Keratinocyte (primary cell): ENCODE measurements around the gene RFTN1. TPM values are rescaled to one million over a fixed set of nuclear protein-coding genes. Genes with fewer than 3 reads are reported as not detected.

ENCODE experiments used
- DNase-seq: peaks from one replicate; pipeline ENCODE4 v3.0.0-alpha.2; 2011; ENCODE audit warnings: low read depth, missing footprints, low spot score
- FAIRE-seq: peaks from 2 replicates; lab custom pipeline; 2011; peaks lifted over from hg19 to GRCh38; lab: Jason Lieb, UNC
- H2AFZ ChIP-seq: 2 replicates; pipeline ENCODE4 v1.6.0; 2012; ENCODE audit warnings: low read length, control low read depth, inconsistent platforms; ENCODE audit not compliant: control insufficient read depth
- H3K27ac ChIP-seq: 2 replicates; pipeline ENCODE4 v1.5.1; 2011; ENCODE audit warnings: low read length; ENCODE audit not compliant: control insufficient read depth, insufficient read depth
- H3K27me3 ChIP-seq: 3 replicates; pipeline ENCODE4 v1.6.0; 2011; ENCODE audit warnings: low read length; ENCODE audit not compliant: control insufficient read depth, insufficient read depth; ENCODE audit errors: extremely low read depth
- H3K36me3 ChIP-seq, 2 experiments: 2 replicates in 1 of 2; 3 replicates in 1 of 2; pipeline ENCODE4 v1.5.1; 2011; ENCODE audit warnings: low read length in 2 of 2, mild to moderate bottlenecking in 1 of 2; ENCODE audit not compliant: control insufficient read depth in 2 of 2, insufficient read depth in 2 of 2; ENCODE audit errors: extremely low read depth in 1 of 2
- H3K4me1 ChIP-seq: 3 replicates; pipeline ENCODE4 v1.5.1; 2011; ENCODE audit warnings: low read length; ENCODE audit not compliant: control insufficient read depth, insufficient read depth; ENCODE audit errors: extremely low read depth
- H3K4me2 ChIP-seq: 3 replicates; pipeline ENCODE4 v1.6.0; 2011; ENCODE audit warnings: low read depth, low read length; ENCODE audit not compliant: control insufficient read depth, insufficient read depth; ENCODE audit errors: extremely low read depth
- H3K4me3 ChIP-seq, 3 experiments: fragments of 200-600 bp in 1 of 3; sonication (generic) in 1 of 3; 2 replicates in 2 of 3; 3 replicates in 1 of 3; pipeline ENCODE4 v1.5.1; 2011 to 2016; ENCODE audit warnings: low read length in 3 of 3, mild to moderate bottlenecking in 3 of 3, control low read depth in 2 of 3, inconsistent platforms in 1 of 3, low read depth in 1 of 3, mixed read lengths in 1 of 3, mixed run types in 1 of 3, moderate library complexity in 1 of 3; ENCODE audit not compliant: control insufficient read depth in 2 of 3, insufficient read depth in 2 of 3; ENCODE audit errors: extremely low read depth in 1 of 3
- H3K79me2 ChIP-seq: 2 replicates; pipeline ENCODE4 v1.6.0; 2012; ENCODE audit warnings: low read length; ENCODE audit not compliant: control insufficient read depth, insufficient read depth
- H3K9ac ChIP-seq: 3 replicates; pipeline ENCODE4 v1.6.0; 2011; ENCODE audit warnings: low read length; ENCODE audit not compliant: control insufficient read depth, insufficient read depth; ENCODE audit errors: extremely low read depth
- H3K9me1 ChIP-seq: 3 replicates; pipeline ENCODE4 v1.6.0; 2011; ENCODE audit warnings: low read length; ENCODE audit not compliant: control insufficient read depth, insufficient read depth; ENCODE audit errors: extremely low read depth
- H3K9me3 ChIP-seq: 2 replicates; pipeline ENCODE4 v1.5.1; 2012; ENCODE audit warnings: low read depth, low read length; ENCODE audit not compliant: control insufficient read depth
- H4K20me1 ChIP-seq: 3 replicates; pipeline ENCODE4 v1.6.0; 2011; ENCODE audit warnings: low read length; ENCODE audit not compliant: control insufficient read depth, insufficient read depth; ENCODE audit errors: extremely low read depth
- EZH2 ChIP-seq: IDR thresholded peaks from one replicate; pipeline ENCODE4 v1.6.1; 2012; ENCODE audit warnings: inconsistent platforms, mild to moderate bottlenecking, low read length, moderate library complexity
- dilution Hi-C: fragments of 300-500 bp; cut with MboI; formaldehyde crosslinking; loops from one replicate; pipeline ENCODE4 v1.7.0; 2020; ENCODE audit warnings: low sequenced_read_pairs; ENCODE audit not compliant: extremely low pct_ligation_motif_present
- polyA plus RNA-seq, 5 experiments: library from polyadenylated mRNA; depleted of rRNA in 3 of 5; stranded (reverse) in 3 of 5; stranded (forward) in 1 of 5; unstranded in 1 of 5; fragments of >200 nt; gene quantifications; 1 replicate in 1 of 5; 2 replicates in 3 of 5; 3 replicates in 1 of 5; pipeline versions ENCODE4 v1.2.1 to v1.2.3, GENCODE V29; 2011 to 2012; ENCODE audit warnings: missing spikeins in 2 of 5, low read depth in 1 of 5, low replicate concordance in 1 of 5
- TF ChIP-seq, protein P1 (sequence below), 3 experiments: IDR thresholded peaks in 1 of 3; conservative IDR thresholded peaks in 1 of 3; optimal IDR thresholded peaks in 1 of 3; 2 replicates in 2 of 3; 3 replicates in 1 of 3; pipeline versions ENCODE3 to v1.5.1; 2011; ENCODE audit warnings: low read length in 3 of 3, mild to moderate bottlenecking in 3 of 3, moderate library complexity in 2 of 3, control low read depth in 1 of 3, inconsistent platforms in 1 of 3; ENCODE audit not compliant: insufficient read depth in 2 of 3; ENCODE audit errors: extremely low read depth in 1 of 3

The RFTN1 gene
- polyA plus RNA-seq, 1 donor (not counting 4 experiments of a cell fraction or from before 2014, with no cell fraction given), result 18.0 TPM

DNA sequence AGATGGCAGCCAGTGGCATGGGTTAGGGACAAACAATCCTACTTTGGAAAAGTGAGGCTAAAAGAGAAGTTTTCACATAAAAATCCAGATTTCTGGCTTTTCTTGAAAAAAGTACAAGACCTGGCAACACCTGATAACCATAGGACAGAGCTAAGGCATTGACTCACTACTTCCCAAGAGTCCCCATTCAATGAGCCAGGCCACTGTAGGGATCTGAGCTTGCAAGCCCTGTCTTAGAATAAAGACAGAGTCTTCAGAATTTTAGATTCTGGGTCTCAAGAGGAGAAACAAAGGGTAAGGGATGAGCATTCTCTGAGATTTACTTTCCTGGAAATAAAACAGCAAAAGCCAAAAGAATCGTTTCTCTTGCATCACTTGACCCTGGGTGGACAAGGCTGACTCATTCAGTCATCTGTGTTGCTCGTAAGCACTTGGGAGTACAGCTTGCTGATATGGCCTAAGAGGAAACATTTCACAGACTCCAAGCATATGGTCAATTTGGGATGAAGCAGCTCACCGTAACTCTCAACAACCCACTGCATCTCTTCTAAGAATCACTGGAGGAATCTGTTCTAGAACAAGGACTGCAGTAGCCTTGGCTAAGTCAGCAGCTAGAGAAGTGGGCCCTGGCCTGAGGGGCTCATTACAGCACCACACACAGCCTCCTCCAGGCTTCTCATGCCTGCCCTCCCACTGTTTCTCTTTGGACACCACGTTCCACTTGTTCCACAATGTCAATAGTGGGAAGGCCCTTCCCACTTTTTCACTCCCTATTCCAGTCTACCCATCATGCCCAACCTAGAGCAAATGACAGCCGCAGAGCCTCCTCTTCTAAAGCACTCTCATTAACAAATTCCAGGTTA, 86.2 kb downstream of the RFTN1 start:
- Histone ChIP-seq H3K27me3 (no peaks in the 10 kb centered on the region), H3K4me3 (no peak overlapping the region), H3K9me1 (no peaks in the 10 kb centered on the region), H4K20me1 (no peaks in the 10 kb centered on the region), H3K9ac (no peak overlapping the region), H3K79me2 (no peaks in the 10 kb centered on the region), H3K4me2 (no peak overlapping the region), H3K9me3 (no peaks in the 10 kb centered on the region), H3K27ac (no peak overlapping the region), H3K4me1 (peaks cover 10% of the 10 kb centered on the region), H2AFZ (no peak overlapping the region), H3K36me3 (peaks cover 0 to 3% of the 10 kb centered on the region in 2 experiments)
- DNase-seq (no peak), FAIRE-seq (no peak)
- dilution Hi-C loops, result no loop called here
- TF ChIP-seq, protein P1, sequence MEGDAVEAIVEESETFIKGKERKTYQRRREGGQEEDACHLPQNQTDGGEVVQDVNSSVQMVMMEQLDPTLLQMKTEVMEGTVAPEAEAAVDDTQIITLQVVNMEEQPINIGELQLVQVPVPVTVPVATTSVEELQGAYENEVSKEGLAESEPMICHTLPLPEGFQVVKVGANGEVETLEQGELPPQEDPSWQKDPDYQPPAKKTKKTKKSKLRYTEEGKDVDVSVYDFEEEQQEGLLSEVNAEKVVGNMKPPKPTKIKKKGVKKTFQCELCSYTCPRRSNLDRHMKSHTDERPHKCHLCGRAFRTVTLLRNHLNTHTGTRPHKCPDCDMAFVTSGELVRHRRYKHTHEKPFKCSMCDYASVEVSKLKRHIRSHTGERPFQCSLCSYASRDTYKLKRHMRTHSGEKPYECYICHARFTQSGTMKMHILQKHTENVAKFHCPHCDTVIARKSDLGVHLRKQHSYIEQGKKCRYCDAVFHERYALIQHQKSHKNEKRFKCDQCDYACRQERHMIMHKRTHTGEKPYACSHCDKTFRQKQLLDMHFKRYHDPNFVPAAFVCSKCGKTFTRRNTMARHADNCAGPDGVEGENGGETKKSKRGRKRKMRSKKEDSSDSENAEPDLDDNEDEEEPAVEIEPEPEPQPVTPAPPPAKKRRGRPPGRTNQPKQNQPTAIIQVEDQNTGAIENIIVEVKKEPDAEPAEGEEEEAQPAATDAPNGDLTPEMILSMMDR (optimal IDR thresholded peaks at IDR 0.05 in 1 of 3, IDR thresholded peaks at IDR 0.05 in 1 of 3, conservative IDR thresholded peaks at IDR 0.05 in 1 of 3; ENCODE audit: extremely low read depth in 1 of 3, insufficient read depth in 2 of 3, low read length in 3 of 3), result no peak
- no peak for TF ChIP-seq EZH2

DNA sequence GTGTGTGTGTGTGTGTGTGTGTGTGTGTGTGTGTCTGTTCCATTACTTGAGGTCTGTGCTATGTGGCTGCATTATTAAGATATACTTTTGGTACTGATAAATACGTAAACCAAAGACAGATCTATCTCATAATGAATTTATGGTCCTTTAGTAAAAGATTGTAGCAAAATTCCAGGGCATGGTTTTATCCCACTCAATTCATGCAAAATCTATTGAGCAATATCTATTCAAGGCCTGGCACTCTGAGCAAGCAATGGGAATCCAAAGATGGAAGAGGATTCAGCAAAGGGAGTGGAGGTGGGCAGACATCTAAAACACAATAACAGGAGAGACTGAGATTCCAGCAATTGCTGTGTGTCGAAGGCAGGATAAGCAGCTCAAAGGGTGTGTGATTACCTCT, 86.8 kb downstream of the RFTN1 start:
- Histone ChIP-seq H3K9me3 (no peaks in the 10 kb centered on the region), H3K36me3 (peaks cover 0 to 3% of the 10 kb centered on the region in 2 experiments), H3K9me1 (no peaks in the 10 kb centered on the region), H3K27ac (no peak overlapping the region), H3K79me2 (no peaks in the 10 kb centered on the region), H3K4me2 (no peak overlapping the region), H3K9ac (no peak overlapping the region), H2AFZ (no peak overlapping the region), H3K27me3 (no peaks in the 10 kb centered on the region), H3K4me3 (no peak overlapping the region), H3K4me1 (peaks cover 10% of the 10 kb centered on the region), H4K20me1 (no peaks in the 10 kb centered on the region)
- dilution Hi-C loops, result no loop called here
- no peak for FAIRE-seq
- no peak for TF ChIP-seq EZH2
- TF ChIP-seq, protein P1 (optimal IDR thresholded peaks at IDR 0.05 in 1 of 3, IDR thresholded peaks at IDR 0.05 in 1 of 3, conservative IDR thresholded peaks at IDR 0.05 in 1 of 3; ENCODE audit: extremely low read depth in 1 of 3, insufficient read depth in 2 of 3, low read length in 3 of 3), result no peak
- DNase-seq, result no peak
